Stimulated activated CD4-positive, alpha-beta T cell treated with anti-CD3 and anti-CD28 coated beads, TNF-alpha, amount 100 ng/mL, for 4 hours (primary cell): ENCODE results near the gene SLC25A46.
A peak's percentile ranks its signal among the peaks of the same experiment; 100 is the strongest.
"Not testable (repeated sequence)": the region's sequence is repeated elsewhere in the genome, so short reads cannot be mapped to it uniquely, and the experiment has no call there.

Experiments
- DNase-seq, 3 experiments: peaks; one replicate each; pipeline ENCODE4 v3.0.0-alpha.2; 2020; ENCODE audit warnings: low read depth in 3 of 3

The SLC25A46 gene

GRCh38 chr5:110738812-110739651 is at the start of gene SLC25A46:
SLC25A46 (plus strand) TSS chr5:110739007; CDS start chr5:110739120, 113 bp downstream.
- peak; percentile 70 to 76 (median 70) for DNase-seq

- DNase-seq: not testable (repeated sequence)
Measured at GRCh38 chr5:110690587-110690986, 48.2 kb upstream of the SLC25A46 start.

GRCh38 chr5:110692669-110693068 is 46.1 kb upstream of the SLC25A46 start:
- DNase-seq: not testable (repeated sequence)

- no peak for DNase-seq
Measured at GRCh38 chr5:110702300-110702699, 36.5 kb upstream of the SLC25A46 start.

- no peak for DNase-seq
Measured at GRCh38 chr5:110702704-110703103, 36.1 kb upstream of the SLC25A46 start.

- no peak for DNase-seq
Measured at GRCh38 chr5:110703481-110703880, 35.3 kb upstream of the SLC25A46 start.

- DNase-seq: no peak
Measured at GRCh38 chr5:110705349-110705748, 33.5 kb upstream of the SLC25A46 start.

- no peak for DNase-seq
Measured at GRCh38 chr5:110707260-110707844, 31.5 kb upstream of the SLC25A46 start.

GRCh38 chr5:110716247-110717245 is 22.3 kb upstream of the SLC25A46 start:
- DNase-seq: no peak

- no peak for DNase-seq
Measured at GRCh38 chr5:110718311-110718710, 20.5 kb upstream of the SLC25A46 start.

GRCh38 chr5:110726249-110727024 is 12.4 kb upstream of the SLC25A46 start, which contains the start of gene TMEM232:
TMEM232 (minus strand) TSS chr5:110726671; CDS start chr5:110667352, 59,319 bp downstream.
- peak; percentile 23 to 63 (median 56) for DNase-seq

GRCh38 chr5:110727025-110727314 is 11.8 kb upstream of the SLC25A46 start:
- no peak for DNase-seq

GRCh38 chr5:110731499-110731898 is 7.3 kb upstream of the SLC25A46 start:
- not testable (repeated sequence) for DNase-seq

- DNase-seq: no peak
Measured at GRCh38 chr5:110734101-110734500, 4.7 kb upstream of the SLC25A46 start.

- DNase-seq: no peak
Measured at GRCh38 chr5:110735556-110735955, 3.3 kb upstream of the SLC25A46 start.

- no peak for DNase-seq
Measured at GRCh38 chr5:110736753-110737152, 2.1 kb upstream of the SLC25A46 start.

- no peak for DNase-seq
Measured at GRCh38 chr5:110738503-110738811, 350 bp upstream of the SLC25A46 start.

GRCh38 chr5:110751902-110752762 is 13.3 kb downstream of the SLC25A46 start:
- no peak for DNase-seq

- DNase-seq: no peak
Measured at GRCh38 chr5:110752953-110753352, 14.1 kb downstream of the SLC25A46 start.

- no peak for DNase-seq
Measured at GRCh38 chr5:110753600-110753999, 14.8 kb downstream of the SLC25A46 start.
